ENCODE results near the gene FBXO38.

FBXO38 gene

GRCh38 chr5:148383564-148384379, at the start of gene FBXO38:
FBXO38 (plus strand) TSS chr5:148383958; CDS start chr5:148394777, 10,819 bp downstream.
- H3K27ac ChIP-seq (ENCODE audit: extremely low read depth, low read depth, low read length), result peak within 1 kb of the TSS; percentile 57; the same call in 1 of the 2 replicates
- no peaks in the 10 kb centered on the region for H3K9me3 ChIP-seq (ENCODE audit: control insufficient read depth, insufficient read depth, low read depth, low read length)
- H3K4me3 ChIP-seq (ENCODE audit: low read depth, low read length), result peak within 1 kb of the TSS; percentile 82
- H3K4me1 ChIP-seq (ENCODE audit: control insufficient read depth, insufficient read depth, low read length), result peaks cover 11% of the 10 kb centered on the region
- ChIA-PET POLR2A (no interaction called here), CTCF (interaction anchor here (1.2 to 1.4 kb wide), 2 partner anchors 9 to 349 kb away, joined by 3 to 8 read pairs; no protein-coding TSS in a partner anchor)
- peaks cover 0 to 18% of the 10 kb centered on the region in 2 experiments; a peak in 1 of 3 replicates for H3K36me3 ChIP-seq (ENCODE audit: control insufficient read depth in 2 of 2, insufficient read depth in 1 of 2, low read length in 2 of 2)
- TF ChIP-seq ZNF132 (tag by site-specific recombination; IDR thresholded peaks at IDR 0.05; ENCODE audit: borderline replicate concordance) (no peak), ZNF274 (IDR thresholded peaks at IDR 0.05; ENCODE audit: low read length) (no peak), ZNF274 (tag by site-specific recombination; IDR thresholded peaks at IDR 0.05; ENCODE audit: borderline replicate concordance) (no peak), AEBP2 (tag by site-specific recombination; IDR thresholded peaks at IDR 0.05; ENCODE audit: borderline replicate concordance) (no peak), GFI1B (tag by site-specific recombination; IDR thresholded peaks at IDR 0.05) (no peak), ZNF768 (tag by site-specific recombination; IDR thresholded peaks at IDR 0.05) (no peak), ZSCAN5A (tag by site-specific recombination; IDR thresholded peaks at IDR 0.05) (0 out of 2 replicates have a peak, but pooled peaks have one; percentile 24), MZF1 (tag by site-specific recombination; IDR thresholded peaks at IDR 0.05; ENCODE audit: borderline replicate concordance) (no peak), ZNF626 (tag by site-specific recombination; IDR thresholded peaks at IDR 0.05) (no peak), TCF7L2 (IDR thresholded peaks at IDR 0.05; ENCODE audit: borderline replicate concordance, low read depth, low read length) (no peak), ZFP41 (tag by site-specific recombination; IDR thresholded peaks at IDR 0.05; ENCODE audit: borderline replicate concordance) (no peak), ZNF544 (tag by site-specific recombination; IDR thresholded peaks at IDR 0.05) (no peak), ZSCAN4 (tag by site-specific recombination; IDR thresholded peaks at IDR 0.05) (no peak), ZNF558 (tag by site-specific recombination; IDR thresholded peaks at IDR 0.05) (peak; percentile 35; the same call in 1 of the 2 replicates), ZNF660 (tag by site-specific recombination; IDR thresholded peaks at IDR 0.05) (no peak), ZNF223 (tag by site-specific recombination; IDR thresholded peaks at IDR 0.05) (no peak), ZNF76 (tag by site-specific recombination; IDR thresholded peaks at IDR 0.05; ENCODE audit: borderline replicate concordance, low read depth) (peak; percentile 84), PRDM4 (tag by site-specific recombination; IDR thresholded peaks at IDR 0.05) (no peak), ZIC2 (tag by site-specific recombination; IDR thresholded peaks at IDR 0.05) (no peak; the same call in 1 of the 2 replicates), KLF16 (tag by site-specific recombination; IDR thresholded peaks at IDR 0.05) (no peak), ZNF777 (tag by site-specific recombination; IDR thresholded peaks at IDR 0.05; ENCODE audit: borderline replicate concordance) (no peak), ZNF513 (tag by site-specific recombination; IDR thresholded peaks at IDR 0.05) (no peak), ZBTB20 (tag by site-specific recombination; IDR thresholded peaks at IDR 0.05) (peak; percentile 69)
